Activated CD4-positive, alpha-beta T cell treated with anti-CD3 and anti-CD28 coated beads, Interleukin-2, amount 10 ng/mL, durations not matched to agents 7 days and 5 days (primary cell): ENCODE measurements around the gene DPP10. TPM values are rescaled to one million over a fixed set of nuclear protein-coding genes. Genes with fewer than 3 reads are reported as not detected.

Source experiments
- CTCF ChIA-PET: fragments of 350-600 bp; sonication (Branson Sonifier 250); formaldehyde crosslinking; loops from one replicate; lab custom pipeline; 2021; ENCODE audit warnings: antibody characterized with exemption; lab: Charles Lee
- POLR2A ChIA-PET: fragments of 350-600 bp; sonication (Branson Sonifier 250); formaldehyde crosslinking; loops from one replicate; lab custom pipeline; 2021; ENCODE audit warnings: antibody characterized with exemption; lab: Charles Lee
- DNase-seq: peaks from one replicate; pipeline ENCODE4 v3.0.0-alpha.2; 2020
- H3K27ac Mint-ChIP-seq: one replicate; pipeline ENCODE4 v1.8.0; 2021; ENCODE audit warnings: mild to moderate bottlenecking, moderate library complexity, mixed read lengths
- H3K27me3 Mint-ChIP-seq: one replicate; pipeline ENCODE4 v1.8.0; 2021; ENCODE audit warnings: mixed read lengths
- H3K36me3 Mint-ChIP-seq: one replicate; pipeline ENCODE4 v1.8.0; 2021; ENCODE audit warnings: low read depth, mixed read lengths
- H3K4me1 Mint-ChIP-seq: one replicate; pipeline ENCODE4 v1.8.0; 2021; ENCODE audit warnings: mixed read lengths
- H3K4me3 Mint-ChIP-seq: one replicate; pipeline ENCODE4 v1.8.0; 2021; ENCODE audit warnings: mild to moderate bottlenecking, moderate library complexity, mixed read lengths
- H3K9me3 Mint-ChIP-seq: one replicate; pipeline ENCODE4 v1.8.0; 2021; ENCODE audit warnings: mixed read lengths
- total RNA-seq, 2 experiments: library from RNA; stranded (reverse); gene quantifications; one replicate each; pipeline ENCODE4 v1.2.3, GENCODE V29; 2021

Gene DPP10
- total RNA-seq, 2 experiments from 2014 or later, result not detected

DNA sequence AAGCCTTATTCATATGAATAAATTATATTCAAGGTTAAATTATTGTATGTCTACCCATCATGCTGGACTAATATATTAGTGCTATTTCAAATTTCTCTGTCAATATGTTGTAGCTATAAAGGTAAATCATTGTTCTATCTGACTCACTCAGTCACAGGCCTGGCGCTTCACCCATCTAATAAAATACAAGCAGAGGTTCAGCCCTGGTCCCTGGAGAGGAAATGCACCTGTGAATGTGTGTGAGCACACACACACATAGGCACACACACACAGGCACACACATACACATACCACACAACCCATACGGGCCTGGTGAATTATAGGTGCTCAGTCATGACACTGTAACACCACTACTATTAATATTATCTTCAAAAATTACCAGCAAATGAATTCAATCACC, 1396.1 kb downstream of the DPP10 start:
- no peaks in the 10 kb centered on the region for H3K27me3 Mint-ChIP-seq
- no peaks in the 10 kb centered on the region for H3K36me3 Mint-ChIP-seq
- ChIA-PET CTCF (no interaction called here), POLR2A (no interaction called here)
- H3K4me1 Mint-ChIP-seq, result no peaks in the 10 kb centered on the region
- no peak overlapping the region for H3K4me3 Mint-ChIP-seq
- H3K27ac Mint-ChIP-seq, result no peak overlapping the region
- DNase-seq, result no peak
- H3K9me3 Mint-ChIP-seq, result peaks cover 4% of the 10 kb centered on the region

DNA sequence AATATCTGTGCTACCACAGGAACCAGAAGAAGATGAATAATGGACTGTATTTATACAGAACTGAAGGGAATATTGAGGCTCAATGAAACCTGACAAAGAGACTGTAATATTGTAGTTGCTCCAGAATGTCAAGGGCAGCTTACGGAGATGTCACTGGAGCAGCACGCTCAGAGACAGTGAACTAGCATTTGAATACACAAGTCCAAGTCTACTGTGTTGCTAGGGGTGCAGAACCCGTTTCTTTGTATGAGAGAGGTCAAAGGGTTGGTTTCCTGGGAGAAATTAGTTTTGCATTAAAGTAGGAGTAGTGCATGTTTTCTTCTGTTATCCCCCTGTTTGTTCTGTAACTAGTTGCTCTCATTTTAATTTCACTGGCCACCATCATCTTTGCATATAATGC, 1399.9 kb downstream of the DPP10 start:
- H3K36me3 Mint-ChIP-seq, result no peaks in the 10 kb centered on the region
- no peaks in the 10 kb centered on the region for H3K4me1 Mint-ChIP-seq
- H3K4me3 Mint-ChIP-seq, result no peak overlapping the region
- DNase-seq, result no peak
- H3K27me3 Mint-ChIP-seq, result no peaks in the 10 kb centered on the region
- no peak overlapping the region for H3K27ac Mint-ChIP-seq
- POLR2A ChIA-PET, result no interaction called here
- H3K9me3 Mint-ChIP-seq, result peaks cover 7% of the 10 kb centered on the region
- CTCF ChIA-PET, result interaction anchor here (0.6 kb wide), 1 partner anchor 1282 kb away, joined by 4 read pairs; no protein-coding TSS in a partner anchor

DNA sequence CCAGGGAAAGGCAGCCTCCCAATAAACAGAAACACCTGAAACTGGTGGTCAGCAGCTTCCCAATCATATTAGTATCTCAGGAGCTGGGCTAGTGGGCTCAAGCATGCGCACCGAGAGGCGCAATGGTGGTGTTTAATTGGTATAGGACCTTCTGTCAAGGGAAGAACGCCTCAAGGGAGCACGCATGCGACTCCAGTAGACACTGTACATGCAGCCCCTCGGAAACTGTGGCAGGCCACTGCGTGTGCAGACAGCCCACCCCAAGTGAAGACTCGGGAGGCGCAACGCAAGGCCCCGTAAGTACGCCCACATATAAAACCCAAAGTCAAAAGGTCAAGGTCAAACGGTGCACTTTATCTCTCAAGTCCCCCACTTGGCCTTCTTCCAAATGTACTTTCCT, 1405.8 kb downstream of the DPP10 start:
- CTCF ChIA-PET, result no interaction called here
- no peaks in the 10 kb centered on the region for H3K27me3 Mint-ChIP-seq
- H3K4me1 Mint-ChIP-seq, result no peaks in the 10 kb centered on the region
- POLR2A ChIA-PET, result no interaction called here
- no peak overlapping the region for H3K27ac Mint-ChIP-seq
- DNase-seq, result no peak
- no peaks in the 10 kb centered on the region for H3K36me3 Mint-ChIP-seq
- H3K4me3 Mint-ChIP-seq, result no peak overlapping the region
- H3K9me3 Mint-ChIP-seq, result peaks cover 15% of the 10 kb centered on the region

DNA sequence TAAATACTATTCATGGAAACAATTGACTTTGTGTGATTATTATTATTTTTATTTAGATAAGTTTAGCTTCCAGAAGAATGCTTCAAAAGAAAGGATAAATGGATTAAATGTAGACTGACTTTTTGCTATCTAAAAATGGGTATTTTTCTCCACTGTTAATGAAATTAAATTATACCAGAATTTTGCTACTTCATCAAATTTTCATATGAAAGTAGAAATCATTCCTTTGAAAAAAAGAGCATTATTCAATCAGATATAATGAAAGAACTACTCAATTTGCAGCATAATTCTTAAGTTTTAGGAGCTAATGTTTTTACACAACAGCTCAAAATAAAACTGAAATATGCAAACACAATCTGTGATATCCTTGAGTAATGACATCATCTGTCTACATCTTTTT, 1424.6 kb downstream of the DPP10 start:
- no peaks in the 10 kb centered on the region for H3K27me3 Mint-ChIP-seq
- CTCF ChIA-PET, result no interaction called here
- no peaks in the 10 kb centered on the region for H3K36me3 Mint-ChIP-seq
- POLR2A ChIA-PET, result no interaction called here
- no peaks in the 10 kb centered on the region for H3K4me1 Mint-ChIP-seq
- H3K4me3 Mint-ChIP-seq, result no peak overlapping the region
- no peak for DNase-seq
- H3K27ac Mint-ChIP-seq, result no peak overlapping the region
- H3K9me3 Mint-ChIP-seq, result peaks cover 10% of the 10 kb centered on the region

DNA sequence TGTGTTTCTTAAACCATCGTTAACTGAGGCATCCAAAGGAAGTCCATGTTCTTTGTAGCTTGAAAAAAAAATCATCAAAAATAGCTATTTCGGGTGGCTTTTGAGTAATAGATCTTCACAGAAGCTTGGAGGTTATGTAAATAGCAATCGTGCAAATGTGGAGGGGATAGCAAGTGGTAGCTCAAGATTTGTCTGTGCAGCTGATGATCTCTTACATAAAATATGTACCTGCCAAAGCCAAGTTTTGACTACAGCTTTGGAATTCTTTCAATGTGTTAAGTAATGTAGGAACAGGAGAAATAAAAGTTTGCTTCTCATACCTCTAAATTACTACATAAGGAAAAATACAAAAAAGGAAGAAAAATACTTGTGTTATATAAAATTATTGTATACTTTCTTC, 1432.0 kb downstream of the DPP10 start:
- Mint-ChIP-seq H3K4me3 (no peak overlapping the region), H3K36me3 (no peaks in the 10 kb centered on the region), H3K27me3 (no peaks in the 10 kb centered on the region), H3K4me1 (no peaks in the 10 kb centered on the region), H3K9me3 (peaks cover 8% of the 10 kb centered on the region), H3K27ac (no peak overlapping the region)
- CTCF ChIA-PET, result no interaction called here
- POLR2A ChIA-PET, result no interaction called here
- no peak for DNase-seq

DNA sequence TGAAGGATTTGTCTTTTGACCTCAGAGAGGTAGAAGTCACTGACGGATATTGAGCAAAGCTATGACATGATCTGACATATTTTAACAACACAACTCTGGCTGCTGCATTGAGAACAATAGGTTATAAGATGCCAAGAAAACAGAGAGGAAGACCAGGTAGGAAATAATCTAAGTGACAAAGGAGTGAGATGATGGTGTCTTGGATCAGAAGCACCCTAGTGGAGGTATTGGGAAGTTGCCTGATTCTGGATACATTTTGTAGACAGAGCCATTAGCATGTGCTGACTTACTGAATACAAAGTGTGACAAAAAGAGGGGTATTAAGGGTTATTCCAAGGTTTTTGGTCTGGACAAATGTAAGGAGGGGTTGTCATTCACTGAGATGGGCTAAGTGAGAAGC, 1438.1 kb downstream of the DPP10 start:
- POLR2A ChIA-PET, result no interaction called here
- Mint-ChIP-seq H3K27ac (no peak overlapping the region), H3K9me3 (peaks cover 6% of the 10 kb centered on the region), H3K36me3 (no peaks in the 10 kb centered on the region), H3K4me3 (no peak overlapping the region), H3K27me3 (no peaks in the 10 kb centered on the region), H3K4me1 (no peaks in the 10 kb centered on the region)
- CTCF ChIA-PET, result no interaction called here
- DNase-seq, result no peak

DNA sequence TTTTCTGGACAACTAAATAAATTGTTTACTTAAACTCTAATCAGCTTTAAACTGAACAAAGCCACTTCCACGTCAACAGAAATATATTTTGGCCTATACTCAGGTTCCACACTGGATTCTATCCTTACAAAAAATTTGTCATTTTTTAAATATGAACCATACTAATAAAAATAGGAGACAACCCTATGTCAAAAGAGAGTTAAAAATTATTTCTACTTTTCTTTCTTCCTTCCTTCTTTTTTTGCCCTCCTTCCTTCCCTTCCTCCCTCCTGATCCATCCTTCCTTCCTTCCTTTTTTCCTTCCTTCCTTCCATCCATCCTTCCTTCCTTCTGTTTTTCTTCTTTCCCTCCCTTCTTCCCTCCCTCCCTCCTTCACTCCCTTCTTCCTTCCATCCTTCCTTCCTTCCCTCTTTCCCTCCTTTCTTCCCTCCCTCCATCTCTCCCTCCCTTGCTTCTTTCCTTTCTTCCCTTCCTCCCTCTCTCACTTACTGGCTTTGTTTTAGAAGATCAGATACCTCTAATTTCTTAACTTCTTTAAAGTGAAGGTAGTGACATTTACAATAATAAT, 1444.9 kb downstream of the DPP10 start:
- no peaks in the 10 kb centered on the region for H3K4me1 Mint-ChIP-seq
- no peak overlapping the region for H3K4me3 Mint-ChIP-seq
- no peaks in the 10 kb centered on the region for H3K27me3 Mint-ChIP-seq
- H3K36me3 Mint-ChIP-seq, result no peaks in the 10 kb centered on the region
- H3K27ac Mint-ChIP-seq, result no peak overlapping the region
- peaks cover 12% of the 10 kb centered on the region for H3K9me3 Mint-ChIP-seq
- ChIA-PET CTCF (no interaction called here), POLR2A (interaction anchor here (0.6 kb wide), 1 partner anchor 32 kb away, joined by 4 read pairs; no protein-coding TSS in a partner anchor)
- no peak for DNase-seq
